GM19351 (cell line): ENCODE measurements around the gene PCGF3.
"Not testable (repeated sequence)": the region's sequence is repeated elsewhere in the genome, so short reads cannot be mapped to it uniquely, and the experiment has no call there.

Source experiments
- ATAC-seq: cut with Tn5 transposase; IDR thresholded peaks from one replicate; pipeline ENCODE4 v1.9.1; 2021; ENCODE audit warnings: mild to moderate bottlenecking, moderate library complexity; ENCODE audit not compliant: unreplicated experiment

Gene PCGF3

GRCh38 chr4:681736-682451 lies 23.7 kb upstream of the PCGF3 start:
- no peak for ATAC-seq

- no peak for ATAC-seq
These were observed 23.0 kb upstream of the PCGF3 start for GRCh38 chr4:682490-683172.

GRCh38 chr4:683247-683897 lies 22.3 kb upstream of the PCGF3 start:
- peak; percentile 6 for ATAC-seq

GRCh38 chr4:683982-684622 lies 21.5 kb upstream of the PCGF3 start:
- peak; percentile 40 for ATAC-seq

GRCh38 chr4:684623-685327 lies 20.9 kb upstream of the PCGF3 start:
- no peak for ATAC-seq

GRCh38 chr4:685679-686412 lies 19.8 kb upstream of the PCGF3 start:
- no peak for ATAC-seq

GRCh38 chr4:686413-687040 lies 19.1 kb upstream of the PCGF3 start:
- ATAC-seq, result no peak

GRCh38 chr4:687048-687970 lies 18.3 kb upstream of the PCGF3 start:
- ATAC-seq, result no peak

GRCh38 chr4:687971-688853 lies 17.4 kb upstream of the PCGF3 start:
- no peak for ATAC-seq

- ATAC-seq, result no peak
These were observed 16.6 kb upstream of the PCGF3 start, which contains the start of gene SLC49A3 for GRCh38 chr4:688854-689681. Gene SLC49A3, minus strand, starts transcription at chr4:689151. Its CDS starts 24 bp downstream, at chr4:689127.

GRCh38 chr4:689723-690122 lies 15.9 kb upstream of the PCGF3 start:
- ATAC-seq, result no peak

GRCh38 chr4:692771-693554 lies 12.7 kb upstream of the PCGF3 start:
- no peak for ATAC-seq

- ATAC-seq, result not testable (repeated sequence)
These were observed 11.2 kb upstream of the PCGF3 start for GRCh38 chr4:694341-694940.

GRCh38 chr4:699816-700580 lies 5.6 kb upstream of the PCGF3 start:
- ATAC-seq, result no peak
